ENCODE results near the gene CNTD1.
"Not testable (repeated sequence)": the region's sequence is repeated elsewhere in the genome, so short reads cannot be mapped to it uniquely, and the experiment has no call there.

The CNTD1 gene, protein sequence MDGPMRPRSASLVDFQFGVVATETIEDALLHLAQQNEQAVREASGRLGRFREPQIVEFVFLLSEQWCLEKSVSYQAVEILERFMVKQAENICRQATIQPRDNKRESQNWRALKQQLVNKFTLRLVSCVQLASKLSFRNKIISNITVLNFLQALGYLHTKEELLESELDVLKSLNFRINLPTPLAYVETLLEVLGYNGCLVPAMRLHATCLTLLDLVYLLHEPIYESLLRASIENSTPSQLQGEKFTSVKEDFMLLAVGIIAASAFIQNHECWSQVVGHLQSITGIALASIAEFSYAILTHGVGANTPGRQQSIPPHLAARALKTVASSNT

DNA sequence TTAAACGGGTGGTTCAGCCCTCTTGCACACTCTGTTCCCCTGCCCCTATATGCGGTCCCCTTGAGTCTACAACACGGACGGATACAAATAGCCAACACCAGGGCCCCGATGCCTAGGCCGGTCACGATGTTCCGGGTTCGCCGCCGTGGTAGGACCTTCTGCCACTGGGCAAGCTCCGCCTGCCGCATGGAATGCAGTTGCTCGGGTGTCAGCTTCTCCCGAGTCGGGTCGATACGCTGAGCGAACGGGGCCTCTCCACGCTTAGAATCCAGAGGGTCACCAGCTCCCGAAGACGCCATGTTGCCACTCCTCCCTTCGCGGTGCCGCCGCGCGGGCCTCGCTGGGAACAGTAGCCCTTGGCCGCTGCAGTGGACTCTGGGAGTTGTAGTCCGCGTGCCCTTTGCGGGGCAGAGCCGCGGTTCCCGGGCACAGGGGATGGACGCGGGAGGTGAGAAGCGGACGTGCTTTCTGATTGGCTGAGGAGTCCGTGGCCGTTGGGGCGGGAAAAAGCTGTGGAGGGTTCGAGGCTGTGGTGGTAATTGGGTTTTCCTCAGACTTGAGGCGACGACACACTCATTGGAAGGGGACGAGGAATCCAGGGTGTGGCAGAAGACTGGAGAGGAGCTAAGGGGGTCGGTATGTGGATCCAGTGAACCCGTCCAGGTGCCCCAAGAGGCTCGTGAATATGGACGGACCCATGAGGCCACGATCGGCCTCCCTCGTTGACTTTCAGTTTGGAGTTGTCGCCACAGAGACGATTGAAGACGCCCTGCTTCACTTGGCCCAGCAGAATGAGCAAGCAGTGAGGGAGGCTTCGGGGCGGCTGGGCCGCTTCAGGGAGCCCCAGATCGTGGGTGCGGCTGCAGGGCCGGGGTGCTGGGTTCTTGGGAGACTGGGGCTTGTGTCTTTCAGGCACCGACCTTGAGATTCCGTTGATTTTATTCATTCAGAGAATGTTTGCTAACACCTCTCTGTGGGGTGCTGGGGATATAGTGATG lies at the start of gene CNTD1, which contains the start of gene COA3:
TSS of gene CNTD1 (plus strand) at position 479 of the 998 bp plus-strand sequence. CDS start at position 686, 207 bp downstream.
TSS of gene COA3 (minus strand) at position 322 of the 998 bp plus-strand sequence. CDS start at position 299, 23 bp downstream.
- peak; percentile 34 for DNase-seq

DNA sequence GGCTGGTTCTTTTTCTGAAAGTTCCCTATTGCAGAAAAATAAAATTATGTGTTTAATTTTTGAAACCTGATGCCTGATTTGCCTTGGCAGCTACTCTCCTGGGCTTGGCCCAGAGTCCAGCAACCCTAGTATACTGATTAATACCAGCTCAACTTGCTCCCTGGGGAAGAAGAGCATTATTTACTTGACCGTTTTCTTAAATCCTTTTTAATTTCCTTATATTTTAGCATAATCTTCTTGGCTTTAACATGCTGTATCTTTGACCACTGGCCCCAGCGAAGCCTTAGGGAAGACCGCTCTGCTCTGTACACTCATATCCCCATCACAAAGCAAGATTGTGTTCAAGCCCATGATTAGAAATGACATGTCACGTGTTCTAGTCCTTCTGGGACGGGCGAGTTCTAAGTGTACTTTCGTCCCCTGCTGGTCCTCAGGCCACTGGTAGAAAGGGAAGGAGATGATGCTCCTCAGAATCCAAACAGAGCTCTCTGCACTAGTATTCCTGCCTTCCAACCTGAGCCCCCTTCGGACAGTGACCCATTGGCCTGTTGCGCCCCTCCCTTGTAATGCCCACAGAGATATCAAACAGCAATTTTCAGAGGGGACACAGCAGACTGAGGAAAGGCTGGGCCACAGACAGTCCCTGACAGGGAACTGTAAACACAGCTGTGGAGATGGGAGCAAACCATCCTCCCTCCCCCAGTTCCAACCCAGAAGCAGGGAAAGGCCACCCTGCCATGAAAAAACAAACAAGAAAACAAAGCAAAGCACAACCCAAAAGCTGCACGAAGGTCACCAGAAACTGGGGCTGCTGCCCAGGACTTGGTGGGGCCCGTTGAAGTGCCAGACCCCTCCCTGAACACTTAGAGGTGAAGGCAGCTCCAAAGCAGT lies 49.5 kb upstream of the CNTD1 start:
- DNase-seq: no peak

DNA sequence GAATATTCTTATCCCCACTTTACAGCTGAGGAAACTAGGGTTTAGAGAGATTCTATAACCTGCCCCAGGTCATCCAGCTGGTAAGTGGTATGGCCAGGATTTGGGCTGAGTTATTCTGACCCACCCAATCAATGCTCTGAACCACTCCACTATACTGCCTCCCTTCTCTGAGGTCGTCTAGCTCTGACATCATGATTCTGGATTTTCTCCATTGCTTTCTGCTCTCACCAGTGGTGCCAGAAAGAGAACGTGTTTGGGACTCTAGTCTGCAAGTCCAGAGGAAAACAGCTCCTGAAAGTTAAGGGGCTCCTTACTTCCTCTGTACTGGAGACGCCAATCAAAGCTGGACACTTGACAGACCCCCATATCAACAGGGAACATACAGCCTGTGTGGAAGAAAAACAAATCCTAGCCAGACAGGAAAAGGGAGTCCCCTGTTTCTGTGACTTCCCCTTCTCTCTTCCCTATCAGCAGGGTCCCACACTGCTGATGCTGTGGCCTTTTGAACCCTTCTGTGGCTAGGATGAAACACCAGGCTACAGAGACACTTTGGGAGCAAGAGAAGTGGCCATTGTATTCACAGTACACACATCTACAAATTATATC lies 47.8 kb upstream of the CNTD1 start:
- DNase-seq: no peak

DNA sequence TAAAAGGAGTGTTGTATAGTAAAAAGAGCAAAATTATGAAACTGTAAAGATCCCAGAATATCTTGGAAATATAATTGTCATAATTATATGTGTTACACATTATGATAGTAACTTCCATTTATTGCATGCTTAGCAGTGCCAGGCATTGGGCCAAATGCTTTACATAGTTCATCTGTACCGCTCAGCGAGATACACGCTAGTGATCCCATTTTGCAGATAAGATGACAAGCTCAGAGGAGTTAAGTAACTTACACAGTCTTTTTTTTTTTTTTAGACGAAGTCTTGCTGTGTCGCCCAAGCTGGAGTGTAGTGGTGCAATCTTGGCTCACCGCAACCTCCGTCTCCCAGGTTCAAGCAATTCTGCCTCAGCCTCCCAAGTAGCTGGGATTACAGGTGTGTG lies 47.0 kb upstream of the CNTD1 start:
- no peak for DNase-seq

DNA sequence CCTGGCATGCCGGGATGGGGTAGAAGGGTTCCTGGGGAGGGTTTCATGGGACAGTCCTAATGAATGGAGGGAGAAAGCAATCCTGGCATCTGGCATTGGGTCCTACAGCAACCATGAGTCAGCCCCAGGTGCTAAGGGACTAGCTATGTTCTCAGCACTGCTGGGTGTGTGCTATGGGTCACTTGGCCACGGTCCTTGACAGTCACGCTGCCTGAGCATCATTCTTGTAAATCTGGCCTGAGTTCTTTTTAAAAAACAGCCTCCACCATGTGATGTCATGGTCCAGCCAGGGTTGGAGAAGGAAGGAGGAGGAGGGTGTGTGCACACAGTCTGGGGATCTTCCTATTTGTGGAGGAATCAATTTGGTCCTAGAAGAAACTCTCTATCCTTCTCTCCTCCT lies 43.9 kb upstream of the CNTD1 start:
- no peak for DNase-seq

DNA sequence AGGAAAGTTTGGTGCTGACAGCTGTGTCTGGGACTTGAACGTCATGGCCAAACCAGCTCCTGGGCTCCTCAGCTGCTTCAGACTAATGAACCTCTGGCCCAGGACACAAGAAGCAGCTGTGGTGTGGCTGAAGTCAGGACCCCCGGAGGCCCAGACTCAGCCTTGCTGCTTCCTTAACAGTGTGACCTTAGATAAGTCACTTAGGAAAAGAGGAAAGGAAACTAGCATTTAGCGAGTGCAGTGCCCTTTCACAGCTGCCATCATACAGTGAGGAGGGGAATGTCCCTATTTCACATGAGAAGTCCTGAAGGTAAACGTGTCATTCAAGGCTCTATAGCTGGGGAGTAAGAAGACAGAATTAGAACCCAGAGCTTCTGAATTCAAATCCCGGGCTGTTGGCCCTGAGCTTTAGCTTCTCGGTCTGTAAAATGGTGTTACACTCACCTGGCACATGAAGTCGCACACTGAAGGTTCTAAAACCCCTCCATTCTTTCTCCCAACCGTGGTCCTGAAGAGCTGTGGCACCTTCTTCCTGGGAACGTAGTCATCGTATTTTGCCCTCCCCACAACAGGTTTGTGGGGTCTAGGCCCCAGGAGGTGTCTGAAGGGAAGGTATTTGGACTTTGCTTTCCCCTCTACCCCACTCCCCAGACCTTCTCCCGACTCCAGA lies 38.5 kb upstream of the CNTD1 start:
- DNase-seq: no peak

DNA sequence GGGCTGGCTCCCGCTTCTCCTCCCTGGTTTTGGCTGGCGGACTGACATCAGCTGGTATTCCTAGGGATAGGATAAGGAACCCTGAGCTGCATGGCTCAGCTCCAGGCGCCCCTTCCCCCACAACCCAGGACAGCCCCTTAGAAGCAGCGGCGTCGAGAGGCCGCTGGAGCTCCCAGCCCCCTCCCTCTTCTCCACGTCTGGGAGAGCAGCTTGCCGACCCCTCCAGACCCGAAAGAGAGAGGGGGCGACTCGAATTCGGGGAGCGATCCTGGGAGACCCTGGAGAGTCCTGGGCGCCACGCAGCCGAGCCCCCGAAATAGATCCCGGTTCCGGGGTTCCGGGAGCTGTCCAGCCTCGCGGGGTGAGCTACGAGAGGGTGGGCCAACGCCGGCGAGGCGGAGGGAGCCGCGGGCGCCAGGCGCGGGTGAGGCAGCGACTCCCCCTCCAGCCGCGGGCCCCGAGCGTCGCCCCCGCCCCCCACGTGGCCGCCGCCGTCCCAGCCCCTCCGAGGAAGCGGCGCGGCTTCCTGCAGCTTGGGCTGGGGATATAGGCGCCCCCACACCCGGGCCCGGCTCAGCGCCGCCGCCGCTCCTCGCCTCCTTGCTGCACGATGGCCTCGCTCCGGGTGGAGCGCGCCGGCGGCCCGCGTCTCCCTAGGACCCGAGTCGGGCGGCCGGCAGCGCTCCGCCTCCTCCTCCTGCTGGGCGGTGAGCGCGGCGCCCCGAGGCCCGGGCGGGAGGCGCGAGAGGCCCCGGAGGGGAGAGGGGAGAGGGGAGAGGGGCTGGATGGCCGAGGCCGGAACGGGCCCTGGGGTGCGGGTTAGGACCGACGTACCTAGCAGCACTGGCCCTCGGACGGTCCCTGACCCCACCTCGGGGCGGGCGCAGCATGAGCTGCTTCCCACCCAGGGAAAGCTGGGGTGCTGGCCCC lies 37.7 kb upstream of the CNTD1 start, which contains the start of gene RAMP2:
TSS of gene RAMP2 (plus strand) at position 576 of the 930 bp plus-strand sequence. CDS start at position 611, 35 bp downstream.
- DNase-seq: no peak

DNA sequence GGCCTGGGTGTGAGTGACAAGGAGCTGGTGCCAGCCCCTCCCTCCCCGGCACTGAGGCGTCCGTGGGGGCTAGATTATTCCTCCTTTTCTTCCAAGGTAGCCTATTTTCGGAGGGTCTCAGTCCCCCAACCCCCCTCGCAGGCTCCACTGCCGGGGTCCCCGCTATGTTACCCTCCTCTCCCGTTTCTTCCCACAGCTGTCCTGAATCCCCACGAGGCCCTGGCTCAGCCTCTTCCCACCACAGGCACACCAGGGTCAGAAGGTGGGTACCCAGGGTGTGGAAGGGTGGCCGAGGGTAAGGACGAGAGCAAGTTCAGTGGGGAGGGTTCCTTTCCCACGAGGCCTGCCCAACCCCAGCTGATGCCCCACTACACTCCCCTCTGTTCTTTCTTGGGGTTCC lies 37.0 kb upstream of the CNTD1 start:
- no peak for DNase-seq

DNA sequence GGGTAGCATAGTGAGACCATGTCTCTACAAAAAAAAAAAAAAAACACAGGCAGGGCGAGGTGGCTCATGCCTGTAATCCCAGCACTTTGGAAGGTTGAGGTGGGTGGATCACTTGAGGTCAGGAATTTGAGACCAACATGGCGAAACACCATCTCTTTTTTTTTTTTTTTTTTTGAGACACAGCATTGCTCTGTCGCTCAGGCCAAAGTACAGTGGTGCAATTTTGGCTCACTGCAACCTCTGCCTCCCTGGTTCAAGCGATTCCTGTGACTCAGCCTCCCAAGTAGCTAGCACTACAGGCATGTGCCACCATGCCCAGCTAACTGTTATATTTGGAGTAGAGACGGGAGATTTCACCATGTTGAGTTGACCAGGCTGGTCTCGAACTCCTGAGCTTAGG lies 32.5 kb upstream of the CNTD1 start:
- no peak for DNase-seq

DNA sequence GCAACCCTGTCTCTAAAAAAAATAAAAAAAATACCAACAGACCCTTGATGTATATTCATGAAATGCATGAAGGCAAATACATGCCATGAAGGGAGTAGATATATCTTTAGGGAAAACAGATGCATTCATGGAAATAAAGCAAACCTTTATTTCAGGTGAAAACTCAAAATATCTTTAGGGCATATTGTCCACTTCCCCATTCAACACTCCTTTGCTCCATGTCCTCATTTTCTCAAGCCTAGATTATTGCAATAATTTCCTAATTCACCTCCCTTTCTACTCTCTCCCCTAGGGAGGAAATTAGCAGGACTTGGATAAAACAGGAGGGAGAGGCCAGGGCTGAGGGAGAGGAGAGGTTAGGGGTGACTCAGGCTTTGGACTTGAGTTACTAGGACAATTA lies 31.1 kb upstream of the CNTD1 start:
- no peak for DNase-seq

DNA sequence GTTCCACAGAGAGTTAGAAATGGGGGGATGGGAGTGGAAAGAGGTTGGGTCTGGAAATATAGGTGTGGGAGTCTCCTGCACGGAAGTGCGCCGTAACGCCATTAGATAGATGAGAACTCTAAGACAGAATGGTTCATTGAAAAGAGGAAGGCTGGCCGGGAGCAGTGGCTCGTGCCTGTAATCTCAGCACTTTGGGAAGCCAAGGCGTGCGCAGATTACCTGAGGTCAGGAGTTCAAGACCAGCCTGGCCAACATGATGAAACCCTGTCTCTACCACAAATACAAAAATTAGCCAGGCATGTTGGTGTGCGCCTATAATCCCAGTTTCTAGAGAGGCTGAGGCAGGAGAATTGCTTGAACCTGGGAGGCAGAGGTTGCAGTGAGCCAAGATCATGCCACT lies 30.7 kb upstream of the CNTD1 start:
- DNase-seq: not testable (repeated sequence)

DNA sequence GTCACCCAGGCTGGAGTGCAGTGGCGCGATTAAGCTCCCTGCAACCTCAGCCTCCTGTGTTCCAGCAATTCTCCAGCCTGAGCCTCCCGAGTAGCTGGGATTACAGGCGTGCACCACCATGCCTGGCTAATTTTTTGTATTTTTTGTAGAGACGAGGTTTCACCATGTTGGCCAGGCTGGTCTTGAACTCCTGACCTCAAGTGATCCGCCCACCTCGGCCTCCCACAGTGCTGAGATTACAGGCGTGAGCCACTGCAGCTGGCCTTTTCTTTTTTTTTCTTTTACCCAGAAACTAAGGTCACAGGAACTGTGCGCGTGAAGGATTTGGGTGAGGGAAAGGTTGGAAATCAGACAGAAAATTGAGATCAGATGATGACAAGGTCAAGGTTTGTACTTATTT lies 28.7 kb upstream of the CNTD1 start:
- not testable (repeated sequence) for DNase-seq

DNA sequence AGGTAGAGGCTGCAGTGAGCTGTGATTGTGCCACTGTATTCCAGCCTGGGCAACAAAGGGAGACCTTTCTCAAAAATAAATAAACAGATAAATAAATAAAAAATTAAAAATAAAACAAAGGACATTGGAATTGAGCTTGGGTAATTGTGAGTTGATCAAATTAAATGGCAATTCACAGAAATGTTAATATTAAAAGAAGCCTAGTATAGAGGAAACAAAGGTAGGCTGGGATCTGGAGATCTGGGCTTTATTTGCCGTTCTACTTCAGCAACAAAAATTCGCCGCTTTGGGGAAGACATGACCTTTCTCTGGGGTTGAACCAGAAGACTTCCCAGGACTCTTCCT lies 25.7 kb upstream of the CNTD1 start:
- no peak for DNase-seq

DNA sequence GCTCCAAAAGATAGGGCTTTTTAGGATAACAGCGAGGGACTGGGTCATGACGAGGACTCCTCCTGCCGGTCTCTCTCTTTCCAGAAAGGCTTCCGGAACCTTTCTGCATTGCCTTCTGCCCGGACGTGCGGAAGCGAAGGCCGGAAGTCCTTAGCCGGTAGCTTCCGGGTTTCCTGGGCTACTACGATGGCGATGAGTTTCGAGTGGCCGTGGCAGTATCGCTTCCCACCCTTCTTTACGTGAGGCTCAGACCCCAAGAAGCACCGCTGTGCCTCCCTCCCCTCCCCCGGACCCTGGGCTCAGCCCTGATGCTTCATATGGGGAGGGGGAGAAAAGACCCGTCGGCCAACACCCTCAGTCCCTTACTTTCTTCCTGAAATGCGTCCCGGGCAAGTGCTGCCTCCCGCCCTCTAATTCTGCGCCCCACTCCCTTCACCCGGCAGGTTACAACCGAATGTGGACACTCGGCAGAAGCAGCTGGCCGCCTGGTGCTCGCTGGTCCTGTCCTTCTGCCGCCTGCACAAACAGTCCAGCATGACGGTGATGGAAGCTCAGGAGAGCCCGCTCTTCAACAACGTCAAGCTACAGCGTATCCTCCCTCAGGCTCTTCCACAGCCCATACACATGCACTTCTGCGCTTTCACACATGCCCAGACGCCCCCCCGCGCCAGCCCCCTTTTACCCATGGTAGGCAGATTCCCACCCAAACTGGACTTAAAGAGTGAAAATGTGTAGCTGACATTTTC lies 25.2 kb upstream of the CNTD1 start, which contains the start of gene VPS25:
TSS of gene VPS25 (plus strand) at position 160 of the 746 bp plus-strand sequence. CDS start at position 187, 27 bp downstream.
- DNase-seq: peak; percentile 59

DNA sequence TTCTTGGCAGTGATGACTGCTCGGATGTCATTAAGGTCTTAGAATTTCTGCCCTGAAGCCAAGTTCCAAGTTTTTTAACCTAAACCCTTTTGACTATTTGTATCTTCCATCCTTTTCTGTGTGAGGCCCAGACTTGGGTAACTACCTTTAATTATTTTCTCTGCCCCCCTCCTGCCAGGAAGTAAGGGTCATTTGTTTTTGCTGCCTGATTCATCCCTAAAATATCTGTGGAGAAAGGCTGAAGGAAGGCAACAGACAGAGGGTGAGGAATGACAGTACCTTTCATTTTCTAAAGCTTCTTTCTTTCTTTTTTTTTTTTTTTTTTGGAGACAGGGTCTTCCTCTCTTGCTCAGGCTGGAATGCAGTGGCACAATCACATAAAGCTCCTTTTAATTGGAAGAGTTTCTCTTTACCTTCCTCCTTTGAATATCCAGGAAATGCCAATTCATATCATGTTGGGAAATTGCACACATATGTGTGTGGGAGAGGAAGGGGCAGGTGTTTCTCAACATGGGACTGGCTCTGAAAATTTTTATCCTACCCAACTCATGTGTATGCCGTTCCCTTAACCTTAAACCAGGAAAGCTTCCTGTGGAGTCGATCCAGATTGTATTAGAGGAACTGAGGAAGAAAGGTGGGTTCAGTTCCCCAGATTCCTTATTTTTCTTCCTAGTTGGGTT lies 24.5 kb upstream of the CNTD1 start:
- DNase-seq: no peak

DNA sequence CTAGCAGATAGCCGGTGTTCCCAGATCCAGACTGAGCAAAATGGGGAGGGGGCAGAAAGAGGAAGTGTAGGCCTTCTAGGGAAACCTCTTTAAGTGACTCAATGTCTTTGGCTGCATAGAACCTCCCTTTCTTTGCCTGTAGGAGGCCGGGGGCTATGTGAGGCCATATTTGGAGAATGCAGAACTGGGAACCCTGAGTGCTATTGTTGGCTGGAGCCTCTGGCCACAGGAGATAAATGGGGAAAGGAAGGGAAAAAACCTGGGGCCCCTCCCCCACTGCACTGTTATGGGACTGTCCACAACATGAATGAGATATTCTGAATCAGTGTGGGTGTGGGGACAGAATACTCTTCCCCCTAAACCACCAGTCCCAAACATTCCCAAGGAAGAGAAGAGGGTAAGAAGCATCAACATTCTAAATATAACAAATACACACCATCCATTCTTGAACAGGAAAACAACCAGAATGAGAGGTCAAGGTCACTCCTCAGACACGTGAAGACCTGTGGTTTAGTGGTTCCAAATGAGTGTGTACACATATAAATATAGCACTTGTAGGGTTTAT lies 23.0 kb upstream of the CNTD1 start:
- no peak for DNase-seq

DNA sequence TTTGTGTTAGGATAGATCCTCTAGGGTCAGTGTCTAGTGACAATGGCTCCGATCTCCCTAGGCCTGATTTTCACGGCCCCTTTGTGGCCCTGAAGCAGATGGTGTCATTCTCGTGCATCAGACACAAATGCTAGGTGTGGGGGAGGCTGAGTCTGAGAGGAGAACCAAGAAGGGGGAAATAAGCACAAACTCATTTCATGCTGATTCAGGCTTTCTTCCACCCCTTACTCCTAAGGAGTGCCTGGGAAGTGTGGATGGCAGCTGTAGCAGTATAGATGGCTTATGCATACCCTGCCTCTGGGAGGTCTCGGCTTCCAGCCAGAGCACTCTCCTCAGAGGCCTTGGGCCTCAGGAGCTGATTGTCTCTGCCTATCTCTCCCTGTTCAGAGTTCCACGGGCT lies 20.1 kb upstream of the CNTD1 start:
- DNase-seq: no peak

DNA sequence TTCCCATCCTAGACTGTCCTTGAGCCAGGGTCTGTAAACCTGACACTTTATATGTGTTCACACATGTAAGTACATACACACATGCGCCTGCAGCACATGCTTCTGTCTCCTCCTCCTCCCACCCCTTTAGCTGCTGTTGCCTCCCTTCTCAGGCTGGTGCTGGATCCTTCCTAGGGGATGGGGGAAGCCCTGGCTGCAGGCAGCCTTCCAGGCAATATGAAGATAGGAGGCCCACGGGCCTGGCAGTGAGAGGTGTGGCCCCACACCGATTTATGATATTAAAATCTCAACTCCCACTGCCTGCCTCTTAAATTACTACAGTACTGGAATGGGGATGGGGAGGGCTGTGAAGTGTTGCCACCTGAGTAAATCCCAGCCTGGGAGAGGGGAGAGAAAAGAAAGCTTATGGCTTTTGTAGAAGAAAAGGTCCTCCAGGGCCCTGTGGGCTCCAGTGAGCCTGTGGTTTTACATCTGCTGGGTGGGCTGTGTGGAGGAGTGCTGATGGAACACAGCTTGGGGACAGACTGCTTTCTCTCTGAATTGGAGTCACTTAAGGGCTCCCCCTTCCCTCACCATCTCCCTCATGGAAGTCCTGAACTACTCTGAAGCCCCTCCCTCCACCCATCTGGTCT lies 19.2 kb upstream of the CNTD1 start:
- DNase-seq: no peak

Measured in NCI-H2081 treated with DMSO at 0.1 percent for 48 hours (cell line).